Measurements from ENCODE around the gene CRTAC1. TPM values are rescaled to one million over a fixed set of nuclear protein-coding genes. Genes with fewer than 3 reads are reported as not detected.

The CRTAC1 gene
- total RNA-seq, 1 experiment from 2014 or later: 1.2 TPM

DNA sequence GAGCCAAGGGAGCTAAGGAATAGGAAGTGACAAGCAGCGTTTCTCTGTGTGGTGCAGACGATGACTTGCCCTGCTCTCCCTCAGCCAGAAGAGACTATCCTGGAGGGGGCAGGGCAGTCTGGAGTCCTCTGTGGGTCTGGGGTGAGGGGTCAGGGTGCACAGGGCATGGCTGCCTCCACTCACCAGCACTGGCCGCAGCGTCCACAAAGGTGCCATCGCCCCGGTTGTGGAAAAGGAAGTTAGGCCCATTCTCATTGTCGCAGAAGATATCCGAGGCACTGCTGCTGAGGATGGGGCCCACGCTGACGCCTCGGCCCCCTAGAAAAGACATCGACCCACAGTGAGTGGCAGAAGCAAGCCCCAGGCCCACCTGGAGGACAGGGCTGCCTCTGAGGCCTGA lies 122.6 kb downstream of the CRTAC1 start:
- Mint-ChIP-seq H3K27me3 (ENCODE audit: low read depth) (no peaks in the 10 kb centered on the region), H3K4me3 (no peak overlapping the region), H3K9me3 (no peaks in the 10 kb centered on the region), H3K27ac (no peak overlapping the region), H3K36me3 (no peaks in the 10 kb centered on the region), H3K4me1 (peaks cover 9% of the 10 kb centered on the region; the same call in 1 of the 2 replicates)
- TF ChIP-seq TEAD1 (CRISPR knock-in tag; IDR thresholded peaks at IDR 0.05) (no peak), JAZF1 (CRISPR knock-in tag; IDR thresholded peaks at IDR 0.05) (no peak), HMGA2 (CRISPR knock-in tag; IDR thresholded peaks at IDR 0.05) (no peak), ELF4 (CRISPR knock-in tag; IDR thresholded peaks at IDR 0.05; ENCODE audit: low read depth) (no peak), NFYB (CRISPR knock-in tag; conservative IDR thresholded peaks at IDR 0.05; ENCODE audit: low read depth) (no peak), TEAD4 (CRISPR knock-in tag; IDR thresholded peaks at IDR 0.05) (no peak), ZNF232 (CRISPR knock-in tag; IDR thresholded peaks at IDR 0.05) (no peak), TCF7 (CRISPR knock-in tag; IDR thresholded peaks at IDR 0.05; ENCODE audit: low read depth) (no peak), MXD4 (CRISPR knock-in tag; IDR thresholded peaks at IDR 0.05; ENCODE audit: borderline replicate concordance) (no peak), ZBTB21 (CRISPR knock-in tag; IDR thresholded peaks at IDR 0.05; ENCODE audit: borderline replicate concordance) (no peak), EMX1 (CRISPR knock-in tag; IDR thresholded peaks at IDR 0.05) (no peak), RELA (CRISPR knock-in tag; IDR thresholded peaks at IDR 0.05; ENCODE audit: borderline replicate concordance) (no peak), E2F1 (CRISPR knock-in tag; IDR thresholded peaks at IDR 0.05) (no peak)
- TF ChIP-seq, protein P1, sequence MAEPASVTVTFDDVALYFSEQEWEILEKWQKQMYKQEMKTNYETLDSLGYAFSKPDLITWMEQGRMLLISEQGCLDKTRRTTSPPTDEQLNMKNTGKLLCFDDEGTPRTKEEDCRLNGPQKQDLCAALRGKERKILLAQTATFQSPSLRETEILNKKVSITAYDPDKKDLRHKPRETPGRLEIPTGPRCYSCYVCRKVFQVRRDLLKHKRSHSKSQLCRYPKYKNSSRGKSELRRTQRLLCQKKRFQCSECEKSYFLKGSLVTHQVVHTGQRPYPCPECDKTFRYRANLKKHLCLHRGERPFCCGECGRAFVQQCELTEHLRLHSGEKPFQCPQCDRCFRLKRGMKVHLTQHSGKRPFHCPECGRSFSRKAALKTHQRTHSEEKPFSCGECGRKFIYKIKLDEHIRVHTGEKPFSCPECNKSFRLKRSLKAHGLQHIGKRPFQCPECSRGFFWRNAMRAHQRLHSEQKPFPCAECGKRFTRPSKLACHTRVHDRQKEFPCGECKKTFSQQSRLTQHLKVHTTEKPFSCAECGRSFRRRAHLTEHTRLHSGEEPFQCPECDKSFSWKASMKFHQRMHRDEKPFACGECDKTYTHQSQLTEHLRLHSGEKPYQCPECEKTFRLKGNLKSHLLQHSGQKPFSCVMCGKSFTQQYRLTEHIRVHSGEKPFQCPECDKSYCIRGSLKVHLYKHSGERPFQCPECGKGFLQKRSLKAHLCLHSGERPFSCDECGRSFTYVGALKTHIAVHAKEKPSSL (CRISPR knock-in tag; conservative IDR thresholded peaks at IDR 0.05): no peak
- TF ChIP-seq, protein P2, sequence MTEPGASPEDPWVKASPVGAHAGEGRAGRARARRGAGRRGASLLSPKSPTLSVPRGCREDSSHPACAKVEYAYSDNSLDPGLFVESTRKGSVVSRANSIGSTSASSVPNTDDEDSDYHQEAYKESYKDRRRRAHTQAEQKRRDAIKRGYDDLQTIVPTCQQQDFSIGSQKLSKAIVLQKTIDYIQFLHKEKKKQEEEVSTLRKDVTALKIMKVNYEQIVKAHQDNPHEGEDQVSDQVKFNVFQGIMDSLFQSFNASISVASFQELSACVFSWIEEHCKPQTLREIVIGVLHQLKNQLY (CRISPR knock-in tag; IDR thresholded peaks at IDR 0.05): no peak
- ATAC-seq: no peak
- ChIA-PET CTCF (interaction anchor here (0.6 to 1.9 kb wide), 4 partner anchors 120 to 138 kb away, joined by 3 to 11 read pairs (median 6); no protein-coding TSS in a partner anchor), POLR2A (no interaction called here)
- DNase-seq (ENCODE audit: low spot score): no peak

GRCh38 chr10:97907211-97907610 lies 123.2 kb downstream of the CRTAC1 start:
- ChIA-PET CTCF (interaction anchor here (0.6 to 1.9 kb wide), 3 partner anchors 134 to 139 kb away, joined by 3 to 11 read pairs (median 3); no protein-coding TSS in a partner anchor), POLR2A (no interaction called here)
- H3K36me3 Mint-ChIP-seq: no peaks in the 10 kb centered on the region
- no peaks in the 10 kb centered on the region for H3K9me3 Mint-ChIP-seq
- DNase-seq (ENCODE audit: low spot score) (no peak), ATAC-seq (no peak)
- no peaks in the 10 kb centered on the region for H3K27me3 Mint-ChIP-seq (ENCODE audit: low read depth)
- H3K27ac Mint-ChIP-seq: no peak overlapping the region
- H3K4me3 Mint-ChIP-seq: no peak overlapping the region
- peaks cover 9% of the 10 kb centered on the region; the same call in 1 of the 2 replicates for H3K4me1 Mint-ChIP-seq
- TF ChIP-seq TEAD1 (CRISPR knock-in tag; IDR thresholded peaks at IDR 0.05): no peak
- TF ChIP-seq, protein P3, sequence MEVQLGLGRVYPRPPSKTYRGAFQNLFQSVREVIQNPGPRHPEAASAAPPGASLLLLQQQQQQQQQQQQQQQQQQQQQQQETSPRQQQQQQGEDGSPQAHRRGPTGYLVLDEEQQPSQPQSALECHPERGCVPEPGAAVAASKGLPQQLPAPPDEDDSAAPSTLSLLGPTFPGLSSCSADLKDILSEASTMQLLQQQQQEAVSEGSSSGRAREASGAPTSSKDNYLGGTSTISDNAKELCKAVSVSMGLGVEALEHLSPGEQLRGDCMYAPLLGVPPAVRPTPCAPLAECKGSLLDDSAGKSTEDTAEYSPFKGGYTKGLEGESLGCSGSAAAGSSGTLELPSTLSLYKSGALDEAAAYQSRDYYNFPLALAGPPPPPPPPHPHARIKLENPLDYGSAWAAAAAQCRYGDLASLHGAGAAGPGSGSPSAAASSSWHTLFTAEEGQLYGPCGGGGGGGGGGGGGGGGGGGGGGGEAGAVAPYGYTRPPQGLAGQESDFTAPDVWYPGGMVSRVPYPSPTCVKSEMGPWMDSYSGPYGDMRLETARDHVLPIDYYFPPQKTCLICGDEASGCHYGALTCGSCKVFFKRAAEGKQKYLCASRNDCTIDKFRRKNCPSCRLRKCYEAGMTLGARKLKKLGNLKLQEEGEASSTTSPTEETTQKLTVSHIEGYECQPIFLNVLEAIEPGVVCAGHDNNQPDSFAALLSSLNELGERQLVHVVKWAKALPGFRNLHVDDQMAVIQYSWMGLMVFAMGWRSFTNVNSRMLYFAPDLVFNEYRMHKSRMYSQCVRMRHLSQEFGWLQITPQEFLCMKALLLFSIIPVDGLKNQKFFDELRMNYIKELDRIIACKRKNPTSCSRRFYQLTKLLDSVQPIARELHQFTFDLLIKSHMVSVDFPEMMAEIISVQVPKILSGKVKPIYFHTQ (CRISPR knock-in tag; IDR thresholded peaks at IDR 0.05): no peak
- TF ChIP-seq ZNF423 (CRISPR knock-in tag; IDR thresholded peaks at IDR 0.05): no peak
- TF ChIP-seq, protein P1 (CRISPR knock-in tag; conservative IDR thresholded peaks at IDR 0.05): no peak
- TF ChIP-seq, protein P4, sequence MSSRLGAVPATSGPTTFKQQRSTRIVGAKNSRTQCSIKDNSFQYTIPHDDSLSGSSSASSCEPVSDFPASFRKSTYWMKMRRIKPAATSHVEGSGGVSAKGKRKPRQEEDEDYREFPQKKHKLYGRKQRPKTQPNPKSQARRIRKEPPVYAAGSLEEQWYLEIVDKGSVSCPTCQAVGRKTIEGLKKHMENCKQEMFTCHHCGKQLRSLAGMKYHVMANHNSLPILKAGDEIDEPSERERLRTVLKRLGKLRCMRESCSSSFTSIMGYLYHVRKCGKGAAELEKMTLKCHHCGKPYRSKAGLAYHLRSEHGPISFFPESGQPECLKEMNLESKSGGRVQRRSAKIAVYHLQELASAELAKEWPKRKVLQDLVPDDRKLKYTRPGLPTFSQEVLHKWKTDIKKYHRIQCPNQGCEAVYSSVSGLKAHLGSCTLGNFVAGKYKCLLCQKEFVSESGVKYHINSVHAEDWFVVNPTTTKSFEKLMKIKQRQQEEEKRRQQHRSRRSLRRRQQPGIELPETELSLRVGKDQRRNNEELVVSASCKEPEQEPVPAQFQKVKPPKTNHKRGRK (CRISPR knock-in tag; IDR thresholded peaks at IDR 0.05; ENCODE audit: borderline replicate concordance): no peak
- no peak for TF ChIP-seq MXD4 (CRISPR knock-in tag; IDR thresholded peaks at IDR 0.05; ENCODE audit: borderline replicate concordance)
- no peak for TF ChIP-seq ZNF671 (CRISPR knock-in tag; IDR thresholded peaks at IDR 0.05)
- no peak for TF ChIP-seq GABPB1 (CRISPR knock-in tag; IDR thresholded peaks at IDR 0.05)
- TF ChIP-seq HMGA2 (CRISPR knock-in tag; IDR thresholded peaks at IDR 0.05): no peak

Data from WTC11 (cell line).